H1 (cell line): ENCODE measurements around the gene LRRC25. TPM values are rescaled to one million over a fixed set of nuclear protein-coding genes. Genes with fewer than 3 reads are reported as not detected.
A peak's percentile ranks its signal among the peaks of the same experiment; 100 is the strongest.

Experiments
- CTCF ChIA-PET: fragments of 300-600 bp; sonication (Branson Sonifier 250); formaldehyde crosslinking; loops from one replicate; lab custom pipeline; 2021; ENCODE audit not compliant: partially characterized antibody; lab: Charles Lee
- POLR2A ChIA-PET: fragments of 300-600 bp; sonication (Branson Sonifier 250); formaldehyde crosslinking; loops from one replicate; lab custom pipeline; 2021; ENCODE audit warnings: inconsistent platforms; ENCODE audit not compliant: partially characterized antibody; lab: Charles Lee
- DNase-seq, 2 experiments: peaks; one replicate each; pipeline versions ENCODE4 v3.0.0 to v3.0.0-alpha.2; 2010 to 2022; ENCODE audit warnings: low spot score in 2 of 2, low read depth in 1 of 2, mixed read lengths in 1 of 2
- FAIRE-seq: peaks from 2 replicates; lab custom pipeline; 2011; peaks lifted over from hg19 to GRCh38; lab: Jason Lieb, UNC
- H2AFZ ChIP-seq: 2 replicates; pipeline ENCODE4 v1.8.1; 2012; ENCODE audit warnings: low read length, inconsistent platforms
- H2AK5ac ChIP-seq: 2 replicates; pipeline ENCODE4 v1.6.1; 2013; ENCODE audit warnings: low read depth, low read length
- H2BK120ac ChIP-seq: replicated peaks from 2 replicates; pipeline ENCODE3; 2013; ENCODE audit warnings: low read depth, low read length, inconsistent platforms
- H2BK12ac ChIP-seq: 2 replicates; pipeline ENCODE4 v1.6.1; 2013; ENCODE audit warnings: low read depth, low read length
- H2BK15ac ChIP-seq: 2 replicates; pipeline ENCODE4 v1.6.1; 2013; ENCODE audit warnings: low read length
- H2BK20ac ChIP-seq: 2 replicates; pipeline ENCODE4 v1.6.1; 2013; ENCODE audit warnings: low read length
- H2BK5ac ChIP-seq: 2 replicates; pipeline ENCODE4 v1.6.1; 2013; ENCODE audit warnings: low read depth, low read length
- H3K14ac ChIP-seq: 2 replicates; pipeline ENCODE4 v1.6.1; 2013; ENCODE audit warnings: inconsistent platforms; ENCODE audit not compliant: insufficient read length
- H3K18ac ChIP-seq: 2 replicates; pipeline ENCODE4 v1.6.1; 2013; ENCODE audit warnings: low read length; ENCODE audit errors: extremely low read depth
- H3K23ac ChIP-seq: 2 replicates; pipeline ENCODE4 v1.6.1; 2013; ENCODE audit warnings: inconsistent platforms; ENCODE audit not compliant: insufficient read length
- H3K23me2 ChIP-seq: 2 replicates; pipeline ENCODE4 v1.6.1; 2013; ENCODE audit warnings: low read depth, low read length
- H3K27ac ChIP-seq: 2 replicates; pipeline ENCODE4 v1.6.1; 2011; ENCODE audit warnings: low read depth, low read length, inconsistent platforms
- H3K27me3 ChIP-seq, 4 experiments: replicated peaks in 1 of 4; 1 replicate in 1 of 4; 2 replicates in 3 of 4; pipeline versions ENCODE4 v1.6.1 to v1.8.1; 2011 to 2013; ENCODE audit warnings: low read length in 3 of 4, mild to moderate bottlenecking in 3 of 4, inconsistent platforms in 2 of 4, mixed read lengths in 2 of 4, moderate library complexity in 1 of 4; ENCODE audit not compliant: control insufficient read depth in 3 of 4, insufficient read depth in 3 of 4; ENCODE audit errors: extremely low read depth in 1 of 4
- H3K36me3 ChIP-seq, 4 experiments: 2 replicates each; pipeline versions ENCODE4 v1.6.1 to v1.8.1; 2011 to 2013; ENCODE audit warnings: mild to moderate bottlenecking in 4 of 4, low read length in 3 of 4, moderate library complexity in 2 of 4, control low read depth in 1 of 4, inconsistent platforms in 1 of 4; ENCODE audit not compliant: insufficient read depth in 4 of 4, control insufficient read depth in 2 of 4
- H3K4ac ChIP-seq: replicated peaks from 2 replicates; pipeline ENCODE3; 2013; ENCODE audit warnings: low read length, low read depth, mixed read lengths, inconsistent platforms; ENCODE audit not compliant: insufficient read length
- H3K4me1 ChIP-seq, 4 experiments: replicated peaks in 1 of 4; 1 replicate in 1 of 4; 2 replicates in 3 of 4; pipeline versions ENCODE4 v1.6.1 to v1.8.1; 2011 to 2013; ENCODE audit warnings: low read length in 3 of 4, inconsistent platforms in 2 of 4, mixed read lengths in 1 of 4; ENCODE audit not compliant: insufficient read depth in 4 of 4, control insufficient read depth in 3 of 4
- H3K4me2 ChIP-seq, 2 experiments: 2 replicates each; pipeline versions ENCODE4 v1.6.1 to v1.8.1; 2011 to 2013; ENCODE audit warnings: low read depth in 2 of 2, low read length in 2 of 2, control low read depth in 1 of 2, inconsistent platforms in 1 of 2, mild to moderate bottlenecking in 1 of 2; ENCODE audit not compliant: insufficient read depth in 1 of 2
- H3K4me3 ChIP-seq, 4 experiments: fragments of 200-600, 300-600 bp in 1 of 4; sonication (generic), shearing (Covaris generic), sonication (Bioruptor Twin) in 1 of 4; 2 replicates each; pipeline versions ENCODE4 v1.5.1 to v1.8.1; 2011 to 2016; ENCODE audit warnings: low read length in 4 of 4, low read depth in 3 of 4, control low read depth in 2 of 4, inconsistent platforms in 2 of 4, mild to moderate bottlenecking in 2 of 4, mixed read lengths in 1 of 4, moderate library complexity in 1 of 4; ENCODE audit not compliant: insufficient read depth in 2 of 4; ENCODE audit errors: extremely low read depth in 1 of 4
- H3K56ac ChIP-seq: replicated peaks from 2 replicates; pipeline ENCODE3; 2013; ENCODE audit warnings: low read depth, mild to moderate bottlenecking, mixed read lengths, low read length, inconsistent platforms; ENCODE audit not compliant: insufficient read length
- H3K79me1 ChIP-seq: 2 replicates; pipeline ENCODE4 v1.6.1; 2013; ENCODE audit warnings: low read depth, low read length, control low read depth
- H3K79me2 ChIP-seq, 2 experiments: 2 replicates each; pipeline versions ENCODE4 v1.6.1 to v1.8.1; 2012 to 2013; ENCODE audit warnings: low read length in 2 of 2, mild to moderate bottlenecking in 2 of 2, inconsistent platforms in 1 of 2; ENCODE audit not compliant: insufficient read depth in 2 of 2, control insufficient read depth in 1 of 2
- H3K9ac ChIP-seq, 4 experiments: replicated peaks in 1 of 4; 1 replicate in 1 of 4; 2 replicates in 3 of 4; pipeline versions ENCODE4 v1.6.1 to v1.8.1; 2011 to 2013; ENCODE audit warnings: low read depth in 3 of 4, low read length in 3 of 4, control low read depth in 2 of 4, mild to moderate bottlenecking in 2 of 4, moderate library complexity in 2 of 4, inconsistent platforms in 1 of 4; ENCODE audit errors: extremely low read depth in 1 of 4
- H3K9me3 ChIP-seq, 2 experiments: 2 replicates each; pipeline versions ENCODE4 v1.6.1 to v1.8.1; 2012 to 2013; ENCODE audit warnings: mild to moderate bottlenecking in 2 of 2, moderate library complexity in 2 of 2, control low read depth in 1 of 2, inconsistent platforms in 1 of 2, low read depth in 1 of 2, low read length in 1 of 2, mixed read lengths in 1 of 2; ENCODE audit not compliant: insufficient read depth in 2 of 2
- H4K20me1 ChIP-seq, 2 experiments: replicated peaks in 1 of 2; 2 replicates each; pipeline versions ENCODE3 to v1.8.1; 2011 to 2013; ENCODE audit warnings: inconsistent platforms in 2 of 2, low read length in 2 of 2, mild to moderate bottlenecking in 1 of 2; ENCODE audit not compliant: insufficient read depth in 2 of 2, control insufficient read depth in 1 of 2
- H4K5ac ChIP-seq: 2 replicates; pipeline ENCODE4 v1.6.1; 2013; ENCODE audit warnings: low read length, low read depth, mixed read lengths, inconsistent platforms; ENCODE audit not compliant: insufficient read length
- H4K8ac ChIP-seq: 2 replicates; pipeline ENCODE4 v1.8.0; 2013; ENCODE audit warnings: mild to moderate bottlenecking, moderate library complexity, low read length, inconsistent platforms; ENCODE audit not compliant: insufficient read depth; ENCODE audit errors: extremely low read depth
- H4K91ac ChIP-seq: replicated peaks from 2 replicates; pipeline ENCODE3; 2013; ENCODE audit warnings: low read length, mixed read lengths, inconsistent platforms; ENCODE audit not compliant: insufficient read length
- CBX8 ChIP-seq: fragments of 300-800, 300-1000 bp; sonication (generic); IDR thresholded peaks from 2 replicates; pipeline ENCODE4 v1.7.1; 2016; ENCODE audit warnings: low read depth, low read length, borderline replicate concordance
- CHD1 ChIP-seq: IDR thresholded peaks from 2 replicates; pipeline ENCODE4 v1.6.1; 2012; ENCODE audit warnings: low read depth, low read length, improper control_type of control experiment
- CTBP2 ChIP-seq: IDR thresholded peaks from 2 replicates; pipeline ENCODE4 v1.7.0; 2011; ENCODE audit warnings: borderline replicate concordance, mild to moderate bottlenecking, moderate library complexity, mixed read lengths, low read length; ENCODE audit not compliant: insufficient read depth, insufficient read length
- KDM5A ChIP-seq: fragments of 200-600 bp; IDR thresholded peaks from 2 replicates; pipeline ENCODE4 v1.7.1; 2012; ENCODE audit warnings: mild to moderate bottlenecking, low read length, inconsistent platforms, mixed read lengths
- POU5F1 ChIP-seq: IDR thresholded peaks from 2 replicates; pipeline ENCODE4 v1.6.1; 2011; ENCODE audit warnings: low read depth, mild to moderate bottlenecking, low read length, moderate library complexity
- RXRA ChIP-seq: IDR thresholded peaks from 2 replicates; pipeline ENCODE4 v1.6.1; 2011; ENCODE audit warnings: low read depth, mild to moderate bottlenecking, low read length, moderate library complexity; ENCODE audit not compliant: insufficient read depth
- SIN3A ChIP-seq, 2 experiments: IDR thresholded peaks in 1 of 2; conservative IDR thresholded peaks in 1 of 2; 2 replicates each; pipeline ENCODE4 v1.6.1; 2011 to 2012; ENCODE audit warnings: low read length in 2 of 2, improper control_type of control experiment in 1 of 2, low read depth in 1 of 2, mild to moderate bottlenecking in 1 of 2
- YY1 ChIP-seq: IDR thresholded peaks from 2 replicates; pipeline ENCODE4 v1.6.1; 2011; ENCODE audit warnings: low read depth, mild to moderate bottlenecking, low read length
- WGBS, 2 experiments: shearing (Covaris generic) in 1 of 2; methylation state at CpG; one replicate each; pipeline versions ENCODE4 v1.1.6 to v1.1.7; 2013 to 2015; ENCODE audit warnings: low lambda C conversion rate in 2 of 2, mixed read lengths in 2 of 2, inconsistent platforms in 1 of 2, low coverage in 1 of 2, missing lambda C conversion rate in 1 of 2; ENCODE audit not compliant: insufficient replicate concordance in 2 of 2, insufficient coverage in 1 of 2, insufficient read length in 1 of 2; ENCODE audit errors: extremely low coverage in 1 of 2, missing lambda C conversion rate in 1 of 2; 5-methylcytosine and 5-hydroxymethylcytosine counted together
- polyA plus RNA-seq, 7 experiments: library from polyadenylated mRNA; depleted of rRNA in 3 of 7; stranded (reverse) in 5 of 7; unstranded in 2 of 7; fragments of >200 nt in 5 of 7; fragments of 200-250 nt in 2 of 7; gene quantifications; 1 replicate in 5 of 7; 2 replicates in 1 of 7; 4 replicates in 1 of 7; pipeline versions ENCODE4 v1.2.1 to v1.2.3, GENCODE V29; 2011 to 2013; ENCODE audit warnings: missing spikeins in 2 of 7, mixed read lengths in 2 of 7
- total RNA-seq: library from RNA; stranded (reverse); fragmentation: NEBNext Ultra II Directional; extraction: Animal tissue kit (Norgen Biotek cat#: 25700); gene quantifications from 2 replicates; pipeline ENCODE4 v1.2.1, GENCODE V29; 2021
- TF ChIP-seq, protein P1 (sequence below): IDR thresholded peaks from 2 replicates; pipeline ENCODE4 v1.6.1; 2011; ENCODE audit warnings: low read length, improper control_type of control experiment

Gene LRRC25
- total and polyA plus RNA-seq, 2 of the 8 experiments (the other 6 are each of a cell fraction or from before 2014, with no cell fraction given) = 0.20 to 0.41 TPM

DNA sequence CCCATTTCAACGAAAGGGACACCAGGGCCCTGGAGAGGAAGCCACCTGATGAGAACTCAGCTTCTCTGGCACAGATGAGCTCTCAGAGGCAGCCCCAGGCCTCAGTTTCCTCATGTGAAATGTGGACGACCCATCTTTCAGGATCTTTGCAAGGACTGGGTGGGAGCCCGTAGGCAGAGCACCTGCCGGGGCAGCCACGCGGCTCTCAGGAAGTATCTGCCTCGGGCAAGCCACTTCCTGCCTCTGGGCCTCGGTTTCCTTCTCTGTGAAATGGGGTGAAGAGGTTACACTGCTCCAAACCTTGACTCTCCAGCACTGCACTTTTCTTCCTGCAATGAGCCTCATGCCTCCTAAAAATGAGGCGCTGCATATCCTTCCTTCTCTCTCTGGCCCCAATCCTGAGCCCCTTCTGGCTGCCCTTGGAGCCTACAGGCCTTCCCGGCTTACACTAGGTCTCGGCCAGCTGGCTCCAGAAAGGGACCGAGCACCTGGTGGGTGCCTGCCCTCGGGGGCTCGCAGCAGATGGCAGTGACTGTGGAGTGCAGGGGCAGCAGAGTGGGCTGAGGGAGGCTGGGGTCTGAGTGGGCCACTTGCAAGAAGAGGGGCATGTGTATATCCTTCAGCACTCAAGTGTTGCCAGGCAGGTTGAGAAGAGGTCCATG, 25.2 kb upstream of the LRRC25 start:
- H2AK5ac ChIP-seq = no peak overlapping the region
- H3K4me3 ChIP-seq = no peak overlapping the region
- 88% methylated on average over 14 of the region's 14 CpGs; no CpG with 5 or more reads in 1 of the 2 experiments for WGBS, 2 experiments
- no peak overlapping the region for H3K56ac ChIP-seq
- ChIA-PET CTCF (interaction anchor here (0.6 to 4.1 kb wide), 11 partner anchors 10 to 94 kb away, joined by 3 to 30 read pairs (median 4); no protein-coding TSS in a partner anchor), POLR2A (interaction anchor here (0.6 to 6.8 kb wide), 4 partner anchors 11 to 410 kb away, joined by 3 to 65 read pairs (median 15); no protein-coding TSS in a partner anchor)
- no peaks in the 10 kb centered on the region for H3K36me3 ChIP-seq
- H4K8ac ChIP-seq = no peak overlapping the region
- no peak overlapping the region; the same call in 1 of the 2 replicates for H3K18ac ChIP-seq
- H3K9me3 ChIP-seq = no peaks in the 10 kb centered on the region
- no peak overlapping the region for H2BK120ac ChIP-seq
- no peak overlapping the region for H4K91ac ChIP-seq
- H2BK15ac ChIP-seq = peak overlapping the region; percentile 46; the same call in 1 of the 2 replicates
- H3K4me2 ChIP-seq = no peak overlapping the region
- H2BK12ac ChIP-seq = peak overlapping the region; percentile 60; the same call in 1 of the 2 replicates
- H3K23me2 ChIP-seq = peaks cover 11% of the 10 kb centered on the region; the same call in 1 of the 2 replicates
- H3K79me1 ChIP-seq = peaks cover 3% of the 10 kb centered on the region; the same call in 1 of the 2 replicates
- H3K27ac ChIP-seq = no peak overlapping the region
- H2BK5ac ChIP-seq = no peak overlapping the region
- H2BK20ac ChIP-seq = no peak overlapping the region
- peaks cover 0 to 4% of the 10 kb centered on the region in 2 experiments; a peak in 1 of 4 replicates for H3K79me2 ChIP-seq
- no peak overlapping the region for H4K5ac ChIP-seq
- H3K4ac ChIP-seq = no peak overlapping the region
- FAIRE-seq = no peak
- peaks cover 0 to 33% (median 24%) of the 10 kb centered on the region in 4 experiments; a peak in 6 of 7 replicates for H3K4me1 ChIP-seq
- DNase-seq = no peak
- H4K20me1 ChIP-seq = peaks cover 4 to 16% of the 10 kb centered on the region in 2 experiments
- peaks cover 5 to 26% (median 21%) of the 10 kb centered on the region in 4 experiments for H3K27me3 ChIP-seq
- H3K23ac ChIP-seq = no peak overlapping the region
- H3K14ac ChIP-seq = no peak overlapping the region
- H2AFZ ChIP-seq = no peak overlapping the region
- no peak overlapping the region for H3K9ac ChIP-seq
- TF ChIP-seq YY1 (no peak), CBX8 (no peak), CHD1 (no peak), KDM5A (no peak), CTBP2 (no peak), POU5F1 (no peak), SIN3A (conservative IDR thresholded peaks at IDR 0.05 in 1 of 2, IDR thresholded peaks at IDR 0.05 in 1 of 2; ENCODE audit: low read depth in 1 of 2, low read length in 2 of 2) (no peak), RXRA (no peak)
- TF ChIP-seq, protein P1, sequence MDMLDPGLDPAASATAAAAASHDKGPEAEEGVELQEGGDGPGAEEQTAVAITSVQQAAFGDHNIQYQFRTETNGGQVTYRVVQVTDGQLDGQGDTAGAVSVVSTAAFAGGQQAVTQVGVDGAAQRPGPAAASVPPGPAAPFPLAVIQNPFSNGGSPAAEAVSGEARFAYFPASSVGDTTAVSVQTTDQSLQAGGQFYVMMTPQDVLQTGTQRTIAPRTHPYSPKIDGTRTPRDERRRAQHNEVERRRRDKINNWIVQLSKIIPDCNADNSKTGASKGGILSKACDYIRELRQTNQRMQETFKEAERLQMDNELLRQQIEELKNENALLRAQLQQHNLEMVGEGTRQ = no peak
